Measurements from ENCODE around the gene GTPBP2. TPM values are rescaled to one million over a fixed set of nuclear protein-coding genes. Genes with fewer than 3 reads are reported as not detected.
"Not testable (repeated sequence)": the region's sequence is repeated elsewhere in the genome, so short reads cannot be mapped to it uniquely, and the experiment has no call there.

Gene GTPBP2
- total RNA-seq, 1 experiment from 2014 or later: 277 TPM

DNA sequence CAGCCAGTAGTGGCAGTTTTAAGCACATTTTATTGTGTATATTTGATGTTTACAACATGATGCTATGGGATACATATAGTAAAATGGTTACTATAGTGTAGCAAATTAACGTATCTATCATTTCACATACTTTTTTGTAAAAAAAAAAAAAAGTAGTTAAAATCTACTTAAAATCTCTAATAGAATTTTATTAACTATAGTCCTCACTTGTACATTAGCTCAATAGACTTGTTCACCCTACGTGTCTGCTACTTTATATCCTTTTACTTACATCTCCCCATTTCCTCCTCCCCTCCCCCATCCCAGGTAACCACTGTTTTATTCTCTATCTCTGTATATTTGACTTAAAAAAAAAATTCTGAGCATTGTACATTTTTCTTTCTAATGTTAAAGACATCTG, 23.0 kb downstream of the GTPBP2 start:
- Mint-ChIP-seq H3K27me3 (ENCODE audit: insufficient read depth, unreplicated experiment) (no peaks in the 10 kb centered on the region), H3K4me1 (ENCODE audit: insufficient read depth, unreplicated experiment) (peaks cover 15% of the 10 kb centered on the region), H3K9me3 (ENCODE audit: unreplicated experiment) (no peaks in the 10 kb centered on the region), H3K36me3 (ENCODE audit: insufficient read depth, unreplicated experiment) (peaks cover 97% of the 10 kb centered on the region), H3K27ac (ENCODE audit: low read depth, unreplicated experiment) (no peak overlapping the region), H3K4me3 (ENCODE audit: unreplicated experiment) (no peak overlapping the region)
- no peak for DNase-seq (ENCODE audit: unreplicated experiment)
- no TSS peak for BruUV-seq (replicated peaks)
- CTCF ChIA-PET: interaction anchor here (0.6 to 1.0 kb wide), 4 partner anchors 9 to 470 kb away, joined by 3 to 6 read pairs (median 3); no protein-coding TSS in a partner anchor
- TF ChIP-seq, protein P1, sequence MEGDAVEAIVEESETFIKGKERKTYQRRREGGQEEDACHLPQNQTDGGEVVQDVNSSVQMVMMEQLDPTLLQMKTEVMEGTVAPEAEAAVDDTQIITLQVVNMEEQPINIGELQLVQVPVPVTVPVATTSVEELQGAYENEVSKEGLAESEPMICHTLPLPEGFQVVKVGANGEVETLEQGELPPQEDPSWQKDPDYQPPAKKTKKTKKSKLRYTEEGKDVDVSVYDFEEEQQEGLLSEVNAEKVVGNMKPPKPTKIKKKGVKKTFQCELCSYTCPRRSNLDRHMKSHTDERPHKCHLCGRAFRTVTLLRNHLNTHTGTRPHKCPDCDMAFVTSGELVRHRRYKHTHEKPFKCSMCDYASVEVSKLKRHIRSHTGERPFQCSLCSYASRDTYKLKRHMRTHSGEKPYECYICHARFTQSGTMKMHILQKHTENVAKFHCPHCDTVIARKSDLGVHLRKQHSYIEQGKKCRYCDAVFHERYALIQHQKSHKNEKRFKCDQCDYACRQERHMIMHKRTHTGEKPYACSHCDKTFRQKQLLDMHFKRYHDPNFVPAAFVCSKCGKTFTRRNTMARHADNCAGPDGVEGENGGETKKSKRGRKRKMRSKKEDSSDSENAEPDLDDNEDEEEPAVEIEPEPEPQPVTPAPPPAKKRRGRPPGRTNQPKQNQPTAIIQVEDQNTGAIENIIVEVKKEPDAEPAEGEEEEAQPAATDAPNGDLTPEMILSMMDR (IDR thresholded peaks at IDR 0.05; ENCODE audit: unreplicated experiment): no peak
- POLR2A ChIA-PET: interaction anchor here (0.6 to 1.7 kb wide), 2 partner anchors 8 to 165 kb away, joined by 4 to 5 read pairs; no protein-coding TSS in a partner anchor
- intact Hi-C loops (cut with micrococcal nuclease): no loop called here

DNA sequence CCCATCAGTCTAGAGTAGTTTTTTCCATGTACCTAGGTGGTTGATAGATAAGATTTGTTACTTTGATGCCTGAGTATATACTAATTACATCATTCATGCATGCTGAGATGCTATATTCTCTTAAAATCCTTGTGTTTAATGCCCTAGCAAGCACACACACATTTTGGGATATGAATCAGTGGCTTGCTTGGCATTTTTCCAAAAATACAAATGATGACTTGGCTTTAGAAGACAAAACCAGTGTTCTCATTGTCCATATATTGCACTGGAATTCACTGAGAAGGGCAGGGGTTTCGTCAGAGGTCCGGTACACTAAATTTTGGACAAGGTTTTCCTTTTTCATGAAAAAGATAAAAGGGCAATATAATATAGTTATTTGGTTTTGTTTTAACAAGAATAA, 24.9 kb downstream of the GTPBP2 start:
- intact Hi-C loops (cut with micrococcal nuclease): no loop called here
- peak overlapping the region; percentile 72 for H3K27ac Mint-ChIP-seq (ENCODE audit: low read depth, unreplicated experiment)
- peaks cover 97% of the 10 kb centered on the region for H3K36me3 Mint-ChIP-seq (ENCODE audit: insufficient read depth, unreplicated experiment)
- H3K4me3 Mint-ChIP-seq (ENCODE audit: unreplicated experiment): no peak overlapping the region
- POLR2A ChIA-PET: interaction anchor here (0.6 to 2.3 kb wide), 7 partner anchors 8 to 454 kb away, joined by 3 to 7 read pairs (median 4); partner anchors contain the start of gene GTPBP2
- no peaks in the 10 kb centered on the region for H3K9me3 Mint-ChIP-seq (ENCODE audit: unreplicated experiment)
- CTCF ChIA-PET: interaction anchor here (1.7 kb wide), 1 partner anchor 107 kb away, joined by 4 read pairs; no protein-coding TSS in a partner anchor
- H3K27me3 Mint-ChIP-seq (ENCODE audit: insufficient read depth, unreplicated experiment): no peaks in the 10 kb centered on the region
- peak; percentile 78 for DNase-seq (ENCODE audit: unreplicated experiment)
- no TSS peak for BruUV-seq (replicated peaks)
- TF ChIP-seq, protein P1 (IDR thresholded peaks at IDR 0.05; ENCODE audit: unreplicated experiment): no peak
- peaks cover 24% of the 10 kb centered on the region for H3K4me1 Mint-ChIP-seq (ENCODE audit: insufficient read depth, unreplicated experiment)

DNA sequence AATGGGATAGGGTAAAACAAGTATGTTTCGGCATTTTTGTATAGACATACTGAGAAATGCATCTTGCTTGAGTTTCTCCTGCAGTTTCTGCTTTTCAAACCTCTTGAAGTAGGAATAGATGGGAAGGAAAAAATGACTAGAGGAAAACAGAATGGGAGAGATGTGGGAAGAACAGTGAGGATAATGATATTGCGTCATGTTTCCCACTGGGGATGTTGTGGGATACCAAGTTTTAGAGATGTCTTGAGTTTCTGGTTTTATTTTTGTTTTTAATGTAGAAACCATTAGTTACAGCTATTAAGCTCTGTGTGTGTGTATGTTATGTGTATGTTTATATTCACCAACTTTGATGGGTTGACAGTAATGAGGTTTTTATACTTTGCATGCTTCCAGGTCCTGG, 28.5 kb downstream of the GTPBP2 start:
- CTCF ChIA-PET: interaction anchor here (6.7 kb wide), 1 partner anchor 8 kb away, joined by 37 read pairs; no protein-coding TSS in a partner anchor
- TF ChIP-seq, protein P1 (IDR thresholded peaks at IDR 0.05; ENCODE audit: unreplicated experiment): no peak
- no peaks in the 10 kb centered on the region for H3K27me3 Mint-ChIP-seq (ENCODE audit: insufficient read depth, unreplicated experiment)
- intact Hi-C loops (cut with micrococcal nuclease): no loop called here
- peaks cover 17% of the 10 kb centered on the region for H3K4me1 Mint-ChIP-seq (ENCODE audit: insufficient read depth, unreplicated experiment)
- peaks cover 91% of the 10 kb centered on the region for H3K36me3 Mint-ChIP-seq (ENCODE audit: insufficient read depth, unreplicated experiment)
- POLR2A ChIA-PET: interaction anchor here (0.6 kb wide), 1 partner anchor 475 kb away, joined by 6 read pairs; no protein-coding TSS in a partner anchor
- BruUV-seq (replicated peaks): no TSS peak
- DNase-seq (ENCODE audit: unreplicated experiment): no peak
- H3K4me3 Mint-ChIP-seq (ENCODE audit: unreplicated experiment): no peak overlapping the region
- H3K27ac Mint-ChIP-seq (ENCODE audit: low read depth, unreplicated experiment): peak overlapping the region; percentile 25
- H3K9me3 Mint-ChIP-seq (ENCODE audit: unreplicated experiment): no peaks in the 10 kb centered on the region

- Mint-ChIP-seq H3K27ac (ENCODE audit: low read depth, unreplicated experiment) (no peak overlapping the region), H3K36me3 (ENCODE audit: insufficient read depth, unreplicated experiment) (peaks cover 80% of the 10 kb centered on the region), H3K4me1 (ENCODE audit: insufficient read depth, unreplicated experiment) (no peaks in the 10 kb centered on the region), H3K4me3 (ENCODE audit: unreplicated experiment) (no peak overlapping the region), H3K27me3 (ENCODE audit: insufficient read depth, unreplicated experiment) (no peaks in the 10 kb centered on the region), H3K9me3 (ENCODE audit: unreplicated experiment) (no peaks in the 10 kb centered on the region)
- CTCF ChIA-PET: interaction anchor here (0.6 to 6.7 kb wide), 2 partner anchors 14 to 15 kb away, joined by 3 to 37 read pairs; no protein-coding TSS in a partner anchor
- no TSS peak for BruUV-seq (replicated peaks)
- TF ChIP-seq, protein P1 (IDR thresholded peaks at IDR 0.05; ENCODE audit: unreplicated experiment): no peak
- intact Hi-C loops (cut with micrococcal nuclease): no loop called here
- DNase-seq (ENCODE audit: unreplicated experiment): no peak
- POLR2A ChIA-PET: interaction anchor here (0.6 to 1.5 kb wide), 6 partner anchors 9 to 510 kb away, joined by 3 to 4 read pairs (median 3); partner anchors contain the start of gene GTPBP2
Measured at GRCh38 chr6:43593938-43594337, 35.1 kb downstream of the GTPBP2 start.

GRCh38 chr6:43589564-43589963, 39.5 kb downstream of the GTPBP2 start:
- H3K27me3 Mint-ChIP-seq (ENCODE audit: insufficient read depth, unreplicated experiment); H3K27ac Mint-ChIP-seq (ENCODE audit: low read depth, unreplicated experiment); intact Hi-C loops (cut with micrococcal nuclease); H3K9me3 Mint-ChIP-seq (ENCODE audit: unreplicated experiment); H3K4me3 Mint-ChIP-seq (ENCODE audit: unreplicated experiment); BruUV-seq (replicated peaks); DNase-seq (ENCODE audit: unreplicated experiment); H3K4me1 Mint-ChIP-seq (ENCODE audit: insufficient read depth, unreplicated experiment): not testable (repeated sequence)
- CTCF ChIA-PET: interaction anchor here (0.7 kb wide), 2 partner anchors 27 to 446 kb away, joined by 3 read pairs; no protein-coding TSS in a partner anchor
- H3K36me3 Mint-ChIP-seq (ENCODE audit: insufficient read depth, unreplicated experiment): peaks cover 83% of the 10 kb centered on the region
- POLR2A ChIA-PET: interaction anchor here (0.6 to 2.2 kb wide), 3 partner anchors 14 to 836 kb away, joined by 3 to 7 read pairs (median 3); partner anchors contain the start of genes MRPS18A, POLH and XPO5
